AG04450 (cell line): ENCODE results near the gene BANK1. TPM values are rescaled to one million over a fixed set of nuclear protein-coding genes. Genes with fewer than 3 reads are reported as not detected.

Source experiments
- CTCF ChIA-PET: fragments of 300-600, 350-600 bp; formaldehyde crosslinking; extraction: SDS; loops from one replicate; lab custom pipeline; 2022; ENCODE audit warnings: antibody characterized with exemption, inconsistent platforms; lab: Charles Lee
- POLR2A ChIA-PET: fragments of 350-600 bp; formaldehyde crosslinking; extraction: SDS; loops from one replicate; lab custom pipeline; 2021; ENCODE audit warnings: antibody characterized with exemption, inconsistent platforms; lab: Yijun Ruan, JAX
- DNase-seq: peaks from one replicate; pipeline ENCODE4 v3.0.0-alpha.2; 2011; ENCODE audit warnings: low read depth, low spot score
- H3K27ac ChIP-seq: one replicate; pipeline ENCODE4 v1.5.1; 2012; ENCODE audit warnings: low read depth, low read length, control low read depth
- H3K27me3 ChIP-seq: one replicate; pipeline ENCODE4 v1.6.0; 2012; ENCODE audit warnings: low read length; ENCODE audit not compliant: control insufficient read depth, insufficient read depth
- H3K4me3 ChIP-seq: 2 replicates; pipeline ENCODE4 v1.5.1; 2011; ENCODE audit warnings: mild to moderate bottlenecking, low read depth, low read length, control low read depth
- H3K9me3 ChIP-seq: 2 replicates; pipeline ENCODE4 v1.5.1; 2012; ENCODE audit warnings: low read length; ENCODE audit not compliant: control insufficient read depth, insufficient read depth
- polyA plus RNA-seq: library from polyadenylated mRNA; depleted of rRNA; stranded (reverse); fragments of >200 nt; gene quantifications from 2 replicates; pipeline ENCODE4 v1.2.3, GENCODE V29; 2011
- TF ChIP-seq, protein P1 (sequence below): IDR thresholded peaks from 2 replicates; pipeline ENCODE4 v1.5.1; 2011; ENCODE audit warnings: low read depth, low read length, control low read depth, inconsistent platforms

The BANK1 gene
- polyA plus RNA-seq, 1 experiment, result 0.53 TPM

- ChIA-PET POLR2A (no interaction called here), CTCF (no interaction called here)
- TF ChIP-seq, protein P1, sequence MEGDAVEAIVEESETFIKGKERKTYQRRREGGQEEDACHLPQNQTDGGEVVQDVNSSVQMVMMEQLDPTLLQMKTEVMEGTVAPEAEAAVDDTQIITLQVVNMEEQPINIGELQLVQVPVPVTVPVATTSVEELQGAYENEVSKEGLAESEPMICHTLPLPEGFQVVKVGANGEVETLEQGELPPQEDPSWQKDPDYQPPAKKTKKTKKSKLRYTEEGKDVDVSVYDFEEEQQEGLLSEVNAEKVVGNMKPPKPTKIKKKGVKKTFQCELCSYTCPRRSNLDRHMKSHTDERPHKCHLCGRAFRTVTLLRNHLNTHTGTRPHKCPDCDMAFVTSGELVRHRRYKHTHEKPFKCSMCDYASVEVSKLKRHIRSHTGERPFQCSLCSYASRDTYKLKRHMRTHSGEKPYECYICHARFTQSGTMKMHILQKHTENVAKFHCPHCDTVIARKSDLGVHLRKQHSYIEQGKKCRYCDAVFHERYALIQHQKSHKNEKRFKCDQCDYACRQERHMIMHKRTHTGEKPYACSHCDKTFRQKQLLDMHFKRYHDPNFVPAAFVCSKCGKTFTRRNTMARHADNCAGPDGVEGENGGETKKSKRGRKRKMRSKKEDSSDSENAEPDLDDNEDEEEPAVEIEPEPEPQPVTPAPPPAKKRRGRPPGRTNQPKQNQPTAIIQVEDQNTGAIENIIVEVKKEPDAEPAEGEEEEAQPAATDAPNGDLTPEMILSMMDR, result no peak
- Histone ChIP-seq H3K27ac (no peak overlapping the region), H3K9me3 (no peaks in the 10 kb centered on the region), H3K4me3 (no peak overlapping the region), H3K27me3 (no peaks in the 10 kb centered on the region)
- no peak for DNase-seq
Measured at GRCh38 chr4:101911616-101912015, 121.1 kb downstream of the BANK1 start.

DNA sequence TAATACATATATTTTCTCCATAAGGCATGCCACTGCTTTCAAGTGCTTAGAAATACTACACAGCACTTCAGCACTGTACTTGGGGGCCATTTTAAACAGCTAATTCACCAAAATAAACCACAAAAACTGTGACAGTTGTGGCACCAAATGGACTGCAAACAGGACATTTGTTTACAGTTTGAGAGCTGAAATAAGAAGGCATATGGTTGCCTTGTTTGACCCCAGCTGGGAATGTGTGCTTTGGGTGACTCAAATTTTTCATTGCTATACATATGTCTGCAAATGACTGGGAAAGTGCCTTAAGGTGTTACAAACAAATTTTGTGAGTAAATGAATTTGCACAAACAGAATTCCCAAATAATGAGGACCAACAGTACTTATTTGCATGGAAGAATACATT, 124.2 kb downstream of the BANK1 start:
- CTCF ChIA-PET, result no interaction called here
- Histone ChIP-seq H3K27me3 (no peaks in the 10 kb centered on the region), H3K27ac (no peak overlapping the region), H3K4me3 (no peak overlapping the region), H3K9me3 (no peaks in the 10 kb centered on the region)
- TF ChIP-seq, protein P1, result no peak
- no peak for DNase-seq
- POLR2A ChIA-PET, result no interaction called here

GRCh38 chr4:101919373-101919977, 128.9 kb downstream of the BANK1 start:
- TF ChIP-seq, protein P1, result no peak
- CTCF ChIA-PET, result no interaction called here
- Histone ChIP-seq H3K9me3 (no peaks in the 10 kb centered on the region), H3K4me3 (no peak overlapping the region), H3K27me3 (no peaks in the 10 kb centered on the region), H3K27ac (no peak overlapping the region)
- POLR2A ChIA-PET, result no interaction called here
- DNase-seq, result no peak

DNA sequence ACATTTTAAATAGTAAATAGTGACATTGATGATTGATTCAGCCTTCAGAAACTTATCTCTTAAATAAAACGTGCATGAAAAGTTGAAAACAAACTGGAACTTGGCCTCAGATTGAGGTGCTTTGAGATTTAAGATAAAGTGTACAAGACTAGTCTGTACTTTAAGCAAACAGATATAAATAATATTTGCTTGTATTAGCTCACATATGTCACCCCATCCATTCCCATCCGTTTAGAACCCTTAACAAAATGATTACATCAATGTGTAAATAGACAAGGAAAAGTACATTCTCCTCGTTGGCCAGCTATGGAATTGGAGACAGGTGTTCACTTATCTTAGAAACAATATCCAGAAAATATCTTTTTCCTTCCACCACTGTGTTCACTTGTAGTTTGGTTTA, 130.8 kb downstream of the BANK1 start:
- TF ChIP-seq, protein P1, result no peak
- POLR2A ChIA-PET, result no interaction called here
- DNase-seq, result no peak
- Histone ChIP-seq H3K9me3 (no peaks in the 10 kb centered on the region), H3K27me3 (no peaks in the 10 kb centered on the region), H3K4me3 (no peak overlapping the region), H3K27ac (no peak overlapping the region)
- CTCF ChIA-PET, result no interaction called here

- DNase-seq, result no peak
- no peak overlapping the region for H3K4me3 ChIP-seq
- TF ChIP-seq, protein P1, result no peak
- H3K27me3 ChIP-seq, result no peaks in the 10 kb centered on the region
- ChIA-PET CTCF (no interaction called here), POLR2A (no interaction called here)
- no peaks in the 10 kb centered on the region for H3K9me3 ChIP-seq
- H3K27ac ChIP-seq, result no peak overlapping the region
Measured at GRCh38 chr4:101931619-101932018, 141.1 kb downstream of the BANK1 start.
